Neural progenitor cell (in vitro differentiated cells): ENCODE results near the gene NTN4. TPM values are rescaled to one million over a fixed set of nuclear protein-coding genes. Genes with fewer than 3 reads are reported as not detected.

Experiments
- DNase-seq: peaks from one replicate; pipeline ENCODE4 v3.0.0-alpha.2; 2016; ENCODE audit warnings: low spot score
- H2AFZ ChIP-seq: fragments of 200-600 bp; sonication (generic); replicated peaks from 2 replicates; pipeline ENCODE4 v1.6.1; 2016; ENCODE audit warnings: antibody characterized with exemption
- H3F3A ChIP-seq: fragments of 200-600 bp; sonication (generic); 2 replicates; pipeline ENCODE4 v1.6.1; 2016; ENCODE audit warnings: antibody characterized with exemption, low read depth
- H3K27ac ChIP-seq: fragments of 200-600 bp; sonication (generic); 2 replicates; pipeline ENCODE4 v1.5.1; 2016; ENCODE audit warnings: mild to moderate bottlenecking
- H3K27me3 ChIP-seq: fragments of 200-600 bp; sonication (generic); 2 replicates; pipeline ENCODE4 v1.6.1; 2016; ENCODE audit warnings: mild to moderate bottlenecking, moderate library complexity
- H3K36me3 ChIP-seq: fragments of 200-600 bp; sonication (generic); 2 replicates; pipeline ENCODE4 v1.5.1; 2016
- H3K4me1 ChIP-seq: fragments of 200-600 bp; sonication (generic); 2 replicates; pipeline ENCODE4 v1.6.1; 2016; ENCODE audit warnings: mixed run types
- H3K4me2 ChIP-seq: fragments of 200-600 bp; sonication (generic); 2 replicates; pipeline ENCODE4 v1.6.1; 2016
- H3K4me3 ChIP-seq: fragments of 200-600 bp; sonication (generic); 2 replicates; pipeline ENCODE4 v1.5.1; 2016
- H3K79me2 ChIP-seq: fragments of 200-600 bp; sonication (generic); 2 replicates; pipeline ENCODE4 v1.6.1; 2016; ENCODE audit warnings: low read depth
- H3K9ac ChIP-seq: fragments of 200-600 bp; sonication (generic); 2 replicates; pipeline ENCODE4 v1.6.1; 2016
- H3K9me3 ChIP-seq: fragments of 200-600 bp; sonication (generic); 2 replicates; pipeline ENCODE4 v1.5.1; 2016; ENCODE audit warnings: low read depth
- H4K20me1 ChIP-seq: fragments of 200-600 bp; sonication (generic); 2 replicates; pipeline ENCODE4 v1.6.1; 2016; ENCODE audit warnings: low read depth
- H3K27ac Mint-ChIP-seq: 3 replicates; pipeline ENCODE4 v1.8.0; 2021; ENCODE audit warnings: mixed read lengths
- H3K27me3 Mint-ChIP-seq: 2 replicates; pipeline ENCODE4 v1.8.0; 2022; ENCODE audit warnings: low read depth, mild to moderate bottlenecking, inconsistent platforms, moderate library complexity, mixed read lengths; ENCODE audit not compliant: insufficient read depth
- H3K36me3 Mint-ChIP-seq: 3 replicates; pipeline ENCODE4 v1.8.0; 2021; ENCODE audit warnings: mixed read lengths
- H3K4me1 Mint-ChIP-seq: 3 replicates; pipeline ENCODE4 v1.8.0; 2021; ENCODE audit warnings: mixed read lengths
- H3K4me3 Mint-ChIP-seq: 3 replicates; pipeline ENCODE4 v1.8.0; 2021; ENCODE audit warnings: mild to moderate bottlenecking, moderate library complexity, mixed read lengths
- H3K9me3 Mint-ChIP-seq: 3 replicates; pipeline ENCODE4 v1.8.0; 2020; ENCODE audit warnings: mixed read lengths
- EZH2 ChIP-seq: fragments of 200-600 bp; sonication (generic); IDR thresholded peaks from 2 replicates; pipeline ENCODE4 v1.6.1; 2017; ENCODE audit warnings: antibody characterized with exemption, mild to moderate bottlenecking, moderate library complexity
- EZH2phosphoT487 ChIP-seq: fragments of 200-600 bp; sonication (generic); IDR thresholded peaks from 2 replicates; pipeline ENCODE4 v1.6.1; 2017; ENCODE audit warnings: antibody characterized with exemption
- total RNA-seq: library from RNA; depleted of rRNA; stranded (reverse); fragments of >200 nt; gene quantifications from 2 replicates; pipeline ENCODE4 v1.2.3, GENCODE V29; 2015; ENCODE audit warnings: low replicate concordance
- TF ChIP-seq, protein P1 (sequence below): fragments of 200-600 bp; sonication (generic); IDR thresholded peaks from 2 replicates; pipeline ENCODE4 v1.5.1; 2017; ENCODE audit warnings: antibody characterized with exemption, mild to moderate bottlenecking

NTN4 gene
- total RNA-seq, 1 donor from 2014 or later, result 2.3 TPM

GRCh38 chr12:95836630-95837239 lies 46.2 kb upstream of the NTN4 start:
- H3K9me3 Mint-ChIP-seq, result peaks cover 2% of the 10 kb centered on the region
- Histone ChIP-seq H3K36me3 (no peaks in the 10 kb centered on the region), H3K9ac (no peak overlapping the region), H3K4me3 (no peak overlapping the region), H3K79me2 (no peaks in the 10 kb centered on the region), H3K4me2 (no peak overlapping the region), H3F3A (no peaks in the 10 kb centered on the region), H3K27me3 (no peaks in the 10 kb centered on the region), H2AFZ (no peak overlapping the region), H4K20me1 (no peaks in the 10 kb centered on the region), H3K9me3 (no peaks in the 10 kb centered on the region), H3K4me1 (no peaks in the 10 kb centered on the region), H3K27ac (no peak overlapping the region)
- peaks cover 14% of the 10 kb centered on the region for H3K4me1 Mint-ChIP-seq
- no peak overlapping the region for H3K4me3 Mint-ChIP-seq
- TF ChIP-seq EZH2 (no peak), EZH2phosphoT487 (no peak)
- TF ChIP-seq, protein P1, sequence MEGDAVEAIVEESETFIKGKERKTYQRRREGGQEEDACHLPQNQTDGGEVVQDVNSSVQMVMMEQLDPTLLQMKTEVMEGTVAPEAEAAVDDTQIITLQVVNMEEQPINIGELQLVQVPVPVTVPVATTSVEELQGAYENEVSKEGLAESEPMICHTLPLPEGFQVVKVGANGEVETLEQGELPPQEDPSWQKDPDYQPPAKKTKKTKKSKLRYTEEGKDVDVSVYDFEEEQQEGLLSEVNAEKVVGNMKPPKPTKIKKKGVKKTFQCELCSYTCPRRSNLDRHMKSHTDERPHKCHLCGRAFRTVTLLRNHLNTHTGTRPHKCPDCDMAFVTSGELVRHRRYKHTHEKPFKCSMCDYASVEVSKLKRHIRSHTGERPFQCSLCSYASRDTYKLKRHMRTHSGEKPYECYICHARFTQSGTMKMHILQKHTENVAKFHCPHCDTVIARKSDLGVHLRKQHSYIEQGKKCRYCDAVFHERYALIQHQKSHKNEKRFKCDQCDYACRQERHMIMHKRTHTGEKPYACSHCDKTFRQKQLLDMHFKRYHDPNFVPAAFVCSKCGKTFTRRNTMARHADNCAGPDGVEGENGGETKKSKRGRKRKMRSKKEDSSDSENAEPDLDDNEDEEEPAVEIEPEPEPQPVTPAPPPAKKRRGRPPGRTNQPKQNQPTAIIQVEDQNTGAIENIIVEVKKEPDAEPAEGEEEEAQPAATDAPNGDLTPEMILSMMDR, result no peak
- DNase-seq, result no peak
- no peak overlapping the region for H3K27ac Mint-ChIP-seq
- H3K27me3 Mint-ChIP-seq, result peaks cover 8% of the 10 kb centered on the region
- H3K36me3 Mint-ChIP-seq, result no peaks in the 10 kb centered on the region

GRCh38 chr12:95836185-95836609 lies 45.6 kb upstream of the NTN4 start:
- TF ChIP-seq, protein P1, result no peak
- TF ChIP-seq EZH2phosphoT487, result no peak
- no peak for TF ChIP-seq EZH2
- no peaks in the 10 kb centered on the region for H3K36me3 ChIP-seq
- no peaks in the 10 kb centered on the region for H3K27me3 ChIP-seq
- no peak for DNase-seq
- Mint-ChIP-seq H3K4me1 (peaks cover 14% of the 10 kb centered on the region), H3K9me3 (peaks cover 2% of the 10 kb centered on the region), H3K27ac (no peak overlapping the region), H3K27me3 (peaks cover 8% of the 10 kb centered on the region), H3K4me3 (no peak overlapping the region), H3K36me3 (no peaks in the 10 kb centered on the region)
- no peak overlapping the region for H3K4me2 ChIP-seq
- no peak overlapping the region for H3K4me3 ChIP-seq
- no peak overlapping the region for H2AFZ ChIP-seq
- H3K9me3 ChIP-seq, result no peaks in the 10 kb centered on the region
- H3K27ac ChIP-seq, result no peak overlapping the region
- no peaks in the 10 kb centered on the region for H3K79me2 ChIP-seq
- no peaks in the 10 kb centered on the region for H3K4me1 ChIP-seq
- no peaks in the 10 kb centered on the region for H3F3A ChIP-seq
- no peaks in the 10 kb centered on the region for H4K20me1 ChIP-seq
- no peak overlapping the region for H3K9ac ChIP-seq

DNA sequence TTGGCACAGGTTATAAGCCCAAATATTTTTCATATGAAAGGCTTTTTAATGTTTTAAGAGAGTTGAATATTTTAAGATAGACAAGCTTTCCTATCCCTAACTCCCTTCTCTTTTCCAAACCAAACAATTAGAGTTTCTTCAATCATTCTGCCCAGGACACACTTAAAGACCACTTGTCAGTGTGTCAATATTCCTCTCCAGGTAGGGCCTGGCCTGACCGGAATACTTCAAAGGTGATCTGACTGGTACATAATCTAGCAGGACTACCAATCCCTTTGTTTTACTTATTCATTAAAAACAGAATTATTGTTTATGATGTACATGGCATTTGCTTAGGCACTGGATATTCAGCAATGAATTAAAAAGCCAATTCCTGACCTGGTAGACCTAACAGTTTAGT lies 44.0 kb upstream of the NTN4 start:
- H3K27me3 ChIP-seq, result no peaks in the 10 kb centered on the region
- no peak overlapping the region for H3K27ac ChIP-seq
- no peaks in the 10 kb centered on the region for H3F3A ChIP-seq
- no peak overlapping the region for H3K4me2 ChIP-seq
- TF ChIP-seq EZH2phosphoT487, result no peak
- TF ChIP-seq, protein P1, result no peak
- no peak for TF ChIP-seq EZH2
- peaks cover 6% of the 10 kb centered on the region for H3K4me1 ChIP-seq
- H3K36me3 ChIP-seq, result no peaks in the 10 kb centered on the region
- Mint-ChIP-seq H3K4me3 (no peak overlapping the region), H3K36me3 (no peaks in the 10 kb centered on the region), H3K27me3 (peaks cover 8% of the 10 kb centered on the region), H3K4me1 (peaks cover 21% of the 10 kb centered on the region), H3K27ac (no peak overlapping the region), H3K9me3 (peaks cover 2% of the 10 kb centered on the region)
- no peak overlapping the region for H3K9ac ChIP-seq
- no peaks in the 10 kb centered on the region for H3K9me3 ChIP-seq
- no peak overlapping the region for H3K4me3 ChIP-seq
- no peak overlapping the region for H2AFZ ChIP-seq
- no peak for DNase-seq
- no peaks in the 10 kb centered on the region for H3K79me2 ChIP-seq
- H4K20me1 ChIP-seq, result no peaks in the 10 kb centered on the region
